GM21528 (cell line): ENCODE measurements around the gene KRT79.
"Not testable (repeated sequence)": the region's sequence is repeated elsewhere in the genome, so short reads cannot be mapped to it uniquely, and the experiment has no call there.

Experiments used
- ATAC-seq: cut with Tn5 transposase; IDR thresholded peaks from one replicate; pipeline ENCODE4 v1.9.1; 2021; ENCODE audit warnings: mild to moderate bottlenecking, moderate library complexity; ENCODE audit not compliant: unreplicated experiment, low FRiP score

KRT79 gene

DNA sequence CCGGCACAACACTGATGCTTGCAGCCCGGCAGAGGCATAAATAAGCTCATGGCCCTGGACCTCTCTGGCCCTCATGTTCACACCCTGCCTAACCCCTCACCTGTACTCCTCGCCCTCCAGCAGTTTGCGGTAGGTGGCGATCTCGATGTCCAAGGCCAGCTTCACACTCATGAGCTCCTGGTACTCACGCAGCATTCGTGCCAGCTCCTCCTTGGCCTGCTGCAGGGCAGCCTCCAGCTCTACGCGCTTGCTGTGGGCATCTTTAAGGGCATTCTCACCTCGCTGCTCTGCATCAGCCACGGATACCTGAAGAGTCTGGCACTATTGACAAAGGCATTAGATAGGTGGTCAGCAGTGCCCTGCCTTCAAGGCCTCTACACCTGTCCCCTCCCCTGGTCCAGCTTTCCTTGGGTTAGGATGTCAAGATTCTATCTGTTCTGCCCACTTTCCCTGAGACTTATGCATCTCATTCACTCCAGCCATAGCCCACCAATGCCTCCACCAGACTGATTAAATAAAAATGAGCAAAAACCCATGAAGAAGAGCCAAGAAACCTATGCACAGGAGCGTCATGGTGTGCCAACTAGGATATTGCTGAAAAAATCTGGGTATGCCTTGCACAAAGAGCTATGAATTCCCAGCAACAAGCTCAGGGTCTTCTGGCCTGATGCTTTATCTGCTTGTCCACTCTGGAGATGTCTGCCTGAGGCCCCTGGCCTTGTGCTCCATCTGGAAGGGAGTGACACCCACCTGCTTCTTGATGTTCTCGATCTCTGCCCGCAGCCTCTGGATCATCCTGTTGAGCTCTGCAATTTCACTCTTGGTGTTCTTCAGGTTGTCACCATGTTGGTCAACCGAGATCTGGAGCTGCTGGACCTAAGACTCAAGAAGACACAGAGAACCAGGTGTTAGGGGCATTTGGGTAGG is 26.3 kb downstream of the KRT79 start:
- no peak for ATAC-seq

DNA sequence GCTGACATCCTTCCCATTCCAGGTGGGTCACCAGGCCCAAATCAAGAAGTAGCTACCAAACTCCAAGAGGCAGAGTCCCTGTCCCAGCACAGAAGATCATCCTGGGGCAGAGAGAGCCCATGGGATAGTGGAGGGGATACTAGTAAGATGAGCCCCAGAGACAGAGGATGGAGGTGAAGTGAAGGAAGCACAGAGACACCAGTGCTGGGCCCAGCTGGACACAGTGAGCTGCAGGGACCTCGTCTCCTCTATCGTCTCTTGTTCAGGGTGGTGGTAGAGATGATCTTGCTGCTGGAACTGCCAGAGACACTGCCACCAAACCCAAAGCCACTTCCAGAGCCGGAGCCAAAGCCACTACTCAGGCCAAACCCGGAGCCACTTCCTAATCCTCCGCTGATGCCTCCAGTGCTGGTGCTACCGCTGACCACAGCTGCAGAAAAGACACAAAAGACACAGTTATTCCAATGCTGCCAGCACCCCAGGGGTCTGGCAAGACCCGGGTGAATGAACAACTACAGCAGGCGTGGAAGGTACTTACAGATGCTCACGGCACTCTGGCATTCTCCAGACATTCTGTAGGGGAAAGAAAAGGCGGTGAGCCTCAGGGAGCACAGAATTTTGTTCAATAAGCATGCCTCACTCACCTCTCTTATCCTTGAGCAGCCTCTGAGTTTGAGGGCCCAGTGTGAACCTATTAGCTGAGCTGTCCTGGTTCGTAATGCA is 27.1 kb downstream of the KRT79 start:
- no peak for ATAC-seq

DNA sequence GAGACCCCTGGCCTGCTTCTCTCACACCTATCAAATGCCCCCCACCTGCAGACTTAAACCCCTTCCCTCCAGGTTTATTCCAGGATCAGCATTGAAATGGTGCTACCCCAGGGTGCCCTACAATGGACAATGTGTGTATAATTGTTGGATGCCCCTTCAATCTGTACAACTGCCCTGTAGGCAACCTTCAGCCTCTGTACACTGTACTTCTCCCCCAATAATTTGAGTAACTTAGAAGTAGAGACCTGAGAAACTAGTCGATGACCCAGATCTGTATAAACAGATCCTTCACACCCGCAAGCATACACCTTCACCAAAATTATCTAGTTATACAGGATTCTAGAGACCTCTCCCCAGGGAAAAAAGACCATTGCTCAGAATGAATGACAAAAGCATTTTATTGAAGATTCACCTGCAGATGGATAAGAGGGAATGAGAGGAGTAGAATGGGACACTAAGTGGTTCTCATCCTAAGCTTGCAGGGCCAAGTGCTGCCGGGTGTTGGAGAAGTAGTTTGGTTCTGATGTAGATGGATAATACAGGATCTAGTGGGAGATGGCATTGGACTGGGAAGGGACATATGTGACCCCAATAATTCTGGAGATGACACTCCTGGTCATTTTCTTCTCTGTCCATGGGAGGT is 27.8 kb downstream of the KRT79 start:
- ATAC-seq, result no peak

DNA sequence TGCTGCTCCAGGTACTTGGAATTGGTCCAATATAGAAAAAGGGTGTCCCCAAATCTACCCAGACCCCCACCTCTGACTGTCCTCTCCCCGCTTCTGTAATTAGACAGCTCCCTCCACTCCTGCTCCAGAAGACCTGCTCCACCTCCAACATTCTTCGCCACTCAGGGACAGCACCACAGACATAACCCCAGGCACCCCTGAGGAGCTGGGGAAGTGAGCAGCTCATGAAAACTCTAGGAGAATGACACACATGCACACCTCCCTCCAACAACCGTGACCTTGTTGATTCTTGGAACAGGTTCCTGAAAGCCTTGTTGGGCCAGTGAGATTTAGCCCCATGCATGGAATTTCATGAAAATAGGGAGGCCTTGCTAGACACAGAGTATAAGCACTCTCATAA is 28.4 kb downstream of the KRT79 start:
- no peak for ATAC-seq

DNA sequence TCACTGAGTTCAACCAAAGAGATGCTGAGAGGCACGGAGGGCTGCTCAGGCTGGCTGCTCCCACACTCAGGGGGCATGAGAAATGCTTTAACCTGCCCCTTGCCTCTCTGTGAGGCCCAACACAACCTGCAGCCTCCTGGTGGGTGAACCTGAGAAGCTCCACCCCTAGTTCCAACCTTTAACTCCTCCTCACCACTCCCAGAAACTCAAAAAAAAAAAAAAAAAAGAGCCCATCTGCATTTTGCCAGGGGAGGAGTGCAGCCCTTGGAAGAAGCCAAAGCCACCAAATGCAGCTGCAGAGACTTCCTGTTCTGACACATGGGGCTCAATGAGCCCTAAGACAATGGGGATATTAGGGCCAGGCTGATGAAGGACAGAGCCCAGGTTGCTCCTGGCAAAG is 29.1 kb downstream of the KRT79 start:
- no peak for ATAC-seq

DNA sequence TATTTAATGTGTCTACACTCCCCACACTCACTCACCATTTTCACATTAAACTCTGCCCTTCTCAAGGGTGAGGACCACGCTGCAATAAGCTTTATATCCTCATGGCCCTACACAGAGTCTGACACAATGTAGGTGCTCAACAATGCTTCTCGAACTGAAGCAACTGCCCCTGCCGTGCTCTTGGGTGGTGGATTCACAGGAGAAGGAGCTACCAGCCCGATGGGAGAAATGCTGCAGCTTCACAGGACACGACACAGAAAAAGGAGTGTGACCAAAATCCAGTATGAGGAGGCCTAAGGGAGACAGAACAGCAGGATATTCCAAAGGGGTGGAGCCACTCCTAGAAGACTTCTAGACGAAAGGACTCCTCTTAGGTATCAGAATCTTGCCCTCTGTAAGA is 31.7 kb downstream of the KRT79 start:
- ATAC-seq, result no peak

DNA sequence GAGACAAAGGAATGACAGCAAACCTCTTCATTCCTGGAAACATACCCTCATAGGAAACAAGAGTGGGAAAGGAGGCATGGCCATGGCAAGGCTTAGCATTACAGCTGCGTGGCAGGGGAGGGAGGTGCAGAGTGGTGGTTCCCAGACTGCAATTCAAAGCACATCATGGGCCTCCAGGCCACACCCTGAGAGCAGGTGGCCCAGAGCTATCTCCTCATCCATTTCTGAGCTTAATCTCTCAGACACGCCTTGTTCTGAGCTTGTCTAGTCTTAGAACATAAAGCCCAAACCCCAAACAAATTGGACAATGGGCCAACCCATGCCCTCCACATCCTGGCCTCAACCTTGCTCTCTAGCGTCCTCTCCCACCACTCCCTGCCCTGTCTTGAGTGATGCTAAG is 32.3 kb downstream of the KRT79 start:
- ATAC-seq, result no peak

DNA sequence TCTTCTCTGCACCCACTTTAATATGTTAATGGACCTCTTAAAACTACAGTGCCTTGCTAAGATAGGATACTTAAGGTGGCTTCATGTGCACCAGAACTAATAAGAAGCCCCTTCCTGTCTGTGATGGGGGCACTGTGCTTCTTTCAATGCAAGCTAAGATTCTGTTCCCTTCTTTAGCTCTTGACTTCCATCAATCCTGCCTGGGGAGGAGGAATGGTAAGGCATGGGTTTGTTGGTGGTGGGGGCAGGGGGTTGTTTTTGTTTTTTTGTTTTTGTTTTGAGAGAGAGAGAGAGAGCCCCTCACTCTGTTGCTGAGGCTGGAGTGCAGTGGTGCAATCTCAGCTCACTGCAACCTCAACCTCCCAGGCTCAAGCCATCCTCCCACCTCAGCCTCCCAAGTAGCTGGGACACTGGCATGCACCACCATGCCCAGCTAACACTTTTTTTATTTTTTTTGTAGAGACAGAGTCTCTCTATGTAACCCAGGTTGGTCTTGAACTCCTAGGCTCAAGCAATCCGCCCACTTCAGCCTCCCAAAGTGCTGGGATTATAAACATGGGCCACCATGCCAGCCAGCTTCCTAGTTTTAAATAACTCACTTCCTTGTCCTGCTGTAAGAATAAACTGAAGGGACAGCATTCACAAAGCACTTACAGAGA is 33.7 kb downstream of the KRT79 start:
- ATAC-seq, result no peak

DNA sequence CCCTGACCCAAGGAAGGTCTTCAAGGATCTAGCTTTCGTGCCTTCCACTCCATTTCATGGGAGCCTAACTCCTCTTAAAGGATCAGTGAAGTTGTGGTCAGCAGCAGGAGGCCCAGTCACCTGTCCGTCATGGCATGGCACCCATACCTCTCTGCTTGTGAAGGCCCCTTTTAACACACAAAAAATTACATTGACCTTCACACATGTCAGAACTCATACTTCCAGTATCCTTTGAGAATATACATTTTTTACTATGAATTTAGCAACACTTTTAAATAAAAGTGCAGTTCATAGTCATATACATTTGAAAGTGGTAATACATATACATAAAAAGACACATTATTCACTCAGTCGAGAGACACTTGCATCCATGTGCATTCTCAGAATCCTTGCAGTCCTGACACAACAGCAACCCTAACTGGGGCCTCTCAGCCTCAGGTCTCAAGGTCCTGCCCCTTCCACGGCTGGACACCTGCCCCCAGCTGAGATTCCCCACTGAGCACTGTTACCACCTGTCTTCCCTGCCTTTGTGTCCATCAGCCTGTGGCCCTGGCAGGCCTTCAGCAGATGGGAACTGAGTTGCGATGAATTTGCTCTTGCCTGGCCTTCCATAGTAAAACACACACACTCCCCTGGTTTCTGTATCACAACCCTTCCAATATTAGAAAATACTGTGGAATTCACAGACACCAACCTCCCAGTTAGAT is 34.5 kb downstream of the KRT79 start:
- no peak for ATAC-seq

DNA sequence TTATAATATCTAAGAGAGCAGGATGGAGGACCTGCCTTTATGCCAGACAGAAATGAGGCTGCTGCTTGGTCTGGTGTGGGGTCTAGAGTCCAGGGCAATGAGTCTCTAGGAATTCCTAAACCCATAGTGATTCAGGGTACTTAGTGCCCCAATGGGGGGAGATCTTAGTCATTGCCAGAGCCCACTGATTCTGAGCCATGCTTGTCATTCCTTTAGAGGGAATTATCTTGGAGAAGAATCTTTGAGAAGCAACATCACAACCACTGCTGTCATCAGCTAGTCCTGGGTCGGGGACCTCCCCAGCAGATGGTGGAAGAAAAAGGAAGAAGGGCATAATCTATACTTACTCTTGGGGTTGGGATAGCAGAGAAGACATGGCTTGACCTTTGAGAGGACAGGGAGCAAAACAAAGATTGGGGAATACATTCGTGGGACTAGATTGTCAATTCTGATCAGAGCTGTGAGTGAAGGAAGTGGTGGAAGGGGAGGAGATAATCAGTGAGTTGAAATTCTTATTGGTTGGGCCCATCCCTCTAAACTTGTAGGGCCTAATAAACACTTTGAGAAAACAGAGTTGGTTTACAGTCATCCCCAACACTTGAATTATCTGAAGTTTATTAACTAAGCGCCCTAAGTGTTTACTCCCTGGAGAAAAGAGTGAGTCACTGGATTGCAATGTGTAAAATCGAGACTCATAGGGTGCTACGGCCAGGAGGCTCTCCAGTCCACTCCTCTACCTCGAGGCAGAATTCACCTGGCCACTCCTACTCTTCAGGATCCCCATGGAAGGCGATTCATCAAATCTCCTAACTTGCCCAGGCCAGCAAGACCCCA is 35.2 kb downstream of the KRT79 start:
- ATAC-seq, result no peak

DNA sequence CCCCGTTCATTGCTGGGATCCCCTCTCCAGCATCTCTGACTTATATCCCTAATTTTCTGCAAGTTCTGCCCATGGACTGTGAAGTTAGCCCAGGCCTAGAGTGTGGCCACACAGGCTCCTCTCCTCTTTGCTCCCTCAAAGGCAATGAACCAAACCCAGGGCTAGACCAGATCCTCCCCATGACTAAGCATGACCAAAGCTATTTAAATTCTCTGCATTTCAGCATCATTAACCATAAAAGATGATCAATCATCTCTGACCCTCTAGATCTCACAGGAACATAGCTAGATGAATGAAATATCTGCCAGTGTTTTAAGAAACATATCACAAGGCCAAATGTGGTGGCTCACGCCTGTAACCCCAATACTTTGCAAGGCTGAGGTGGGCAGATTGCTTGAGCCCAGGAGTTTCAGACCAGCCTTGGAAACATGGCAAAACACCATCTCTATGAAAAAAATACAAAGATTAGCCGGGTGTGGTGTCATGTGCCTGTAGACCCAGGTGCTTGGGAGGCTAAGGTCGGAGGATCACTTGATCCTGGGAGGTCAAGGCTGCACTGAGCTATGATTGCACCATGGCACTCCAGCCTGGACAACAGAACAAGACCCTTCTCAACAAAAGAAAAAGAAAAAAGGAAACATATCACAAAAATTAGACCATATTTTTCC is 36.0 kb downstream of the KRT79 start:
- no peak for ATAC-seq

DNA sequence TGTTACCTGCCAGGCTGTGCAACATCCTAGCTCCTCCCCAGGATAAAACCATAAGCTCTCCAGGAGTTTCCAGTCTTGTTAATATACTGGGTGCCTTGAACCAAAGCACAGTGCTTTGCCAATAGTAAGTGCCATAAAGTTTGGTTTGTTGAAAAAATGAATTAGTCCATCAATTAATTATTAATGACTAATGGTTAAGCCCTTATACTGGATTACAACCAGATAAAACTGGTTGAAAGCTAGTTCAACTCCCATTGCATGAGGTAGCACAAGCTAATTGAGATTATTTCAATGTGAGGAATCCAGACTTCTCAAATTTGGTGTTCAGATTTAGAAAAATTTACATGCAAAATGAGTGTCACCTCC is 36.6 kb downstream of the KRT79 start:
- ATAC-seq, result no peak

DNA sequence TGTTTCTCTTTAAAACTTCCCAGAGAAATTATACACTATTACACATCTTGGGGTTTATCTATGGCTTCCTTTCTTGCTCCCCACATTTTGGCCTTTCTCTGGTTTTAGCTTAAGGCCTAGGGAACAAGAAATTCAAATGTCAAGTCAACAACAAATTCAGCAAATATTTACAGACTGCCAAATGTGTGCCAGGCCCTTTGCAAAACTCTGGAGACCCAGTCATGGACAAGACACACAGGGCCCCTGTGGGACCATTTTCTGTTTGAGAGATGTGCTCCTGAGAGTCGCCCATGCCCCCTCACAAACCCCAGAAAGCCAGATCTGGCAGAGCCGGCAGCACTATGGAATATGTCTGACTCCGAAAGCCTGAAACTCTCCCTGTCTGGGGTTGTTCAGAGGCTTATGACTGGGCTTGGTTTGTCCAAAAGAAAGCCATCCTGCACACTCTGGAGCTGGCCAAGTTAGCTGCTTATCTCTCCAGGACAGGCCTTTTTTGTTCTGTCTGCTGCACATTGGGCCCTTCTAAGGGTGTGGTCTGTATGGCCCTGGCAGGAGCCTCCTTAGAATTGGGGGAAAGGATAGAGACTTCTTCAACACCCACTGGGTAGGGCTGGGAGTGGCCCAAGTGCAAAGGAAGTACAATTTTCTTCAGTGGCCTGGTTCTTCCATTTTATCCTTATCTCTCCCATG is 37.1 kb downstream of the KRT79 start:
- no peak for ATAC-seq

DNA sequence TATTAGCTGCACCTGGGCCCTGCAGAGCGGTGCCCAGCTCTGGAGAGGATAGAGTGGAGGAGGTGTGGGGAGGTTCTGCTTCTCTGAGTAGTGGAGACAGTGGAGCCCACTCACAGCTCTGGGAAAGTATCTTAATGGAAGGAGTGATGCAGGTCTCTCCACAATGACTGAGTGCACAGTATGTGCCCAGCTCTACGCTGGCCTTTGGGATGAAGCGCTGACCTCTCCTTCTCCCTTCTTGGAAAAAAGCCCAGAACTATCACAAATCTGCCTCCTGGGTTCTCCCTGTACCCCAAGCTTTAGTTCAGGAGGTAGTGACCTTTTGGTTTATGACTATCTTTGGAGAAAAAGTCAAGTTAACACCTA is 37.7 kb downstream of the KRT79 start:
- no peak for ATAC-seq

DNA sequence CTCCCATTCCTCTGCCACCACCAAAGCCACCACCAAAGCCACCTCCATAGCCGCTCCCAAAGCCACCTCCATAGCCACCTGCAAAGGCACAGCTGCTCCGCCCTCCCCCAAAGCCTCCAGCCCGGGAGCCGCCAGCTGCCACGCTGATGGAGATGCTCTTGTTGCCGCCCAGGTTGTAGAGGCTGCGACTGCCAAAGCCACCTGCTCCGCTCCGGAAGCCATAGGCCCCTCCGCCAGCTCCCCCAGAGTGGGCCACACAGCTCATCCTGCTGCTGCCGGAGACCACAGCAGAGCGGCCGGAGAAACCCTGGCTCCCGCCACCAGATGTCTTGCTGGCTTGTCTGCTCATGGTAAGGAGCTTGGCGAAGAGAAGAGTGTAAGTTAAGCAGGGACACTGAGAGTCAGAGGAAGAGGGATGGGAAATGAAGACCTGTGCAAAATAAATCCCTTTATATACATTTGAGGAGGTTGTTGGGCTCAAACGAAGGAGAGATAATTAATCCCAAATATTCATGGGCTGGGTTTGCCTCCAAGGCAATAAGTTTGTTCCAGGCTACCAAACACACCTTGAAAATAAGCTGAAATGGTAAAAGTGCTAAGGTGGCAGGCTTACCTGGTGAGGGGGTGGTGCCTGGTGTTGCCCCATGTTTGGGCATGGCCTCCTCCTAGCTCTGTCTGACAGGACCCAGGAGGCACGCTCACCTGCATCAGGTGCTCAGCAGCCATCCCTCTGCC is 38.2 kb downstream of the KRT79 start, which contains the start of gene KRT3:
KRT3 (minus strand) TSS at position 424 of the 735 bp plus-strand sequence; CDS start at position 349, 75 bp downstream.
- no peak for ATAC-seq

DNA sequence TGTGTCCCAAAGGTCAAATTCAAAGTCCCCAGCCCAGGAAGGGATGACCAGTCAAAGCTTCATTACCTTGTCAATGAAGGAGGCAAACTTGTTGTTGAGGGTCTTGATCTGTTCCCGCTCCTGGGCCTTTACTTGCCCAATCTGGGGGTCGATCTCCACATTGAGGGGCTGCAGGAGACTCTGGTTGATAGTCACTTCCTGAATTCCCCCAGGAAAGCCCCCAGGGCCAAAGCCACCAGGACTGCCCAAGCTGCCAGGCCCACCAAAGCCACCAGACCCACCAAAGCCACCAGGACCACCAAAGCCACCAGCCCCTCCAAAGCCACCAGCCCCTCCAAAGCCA is 38.8 kb downstream of the KRT79 start:
- not testable (repeated sequence) for ATAC-seq

DNA sequence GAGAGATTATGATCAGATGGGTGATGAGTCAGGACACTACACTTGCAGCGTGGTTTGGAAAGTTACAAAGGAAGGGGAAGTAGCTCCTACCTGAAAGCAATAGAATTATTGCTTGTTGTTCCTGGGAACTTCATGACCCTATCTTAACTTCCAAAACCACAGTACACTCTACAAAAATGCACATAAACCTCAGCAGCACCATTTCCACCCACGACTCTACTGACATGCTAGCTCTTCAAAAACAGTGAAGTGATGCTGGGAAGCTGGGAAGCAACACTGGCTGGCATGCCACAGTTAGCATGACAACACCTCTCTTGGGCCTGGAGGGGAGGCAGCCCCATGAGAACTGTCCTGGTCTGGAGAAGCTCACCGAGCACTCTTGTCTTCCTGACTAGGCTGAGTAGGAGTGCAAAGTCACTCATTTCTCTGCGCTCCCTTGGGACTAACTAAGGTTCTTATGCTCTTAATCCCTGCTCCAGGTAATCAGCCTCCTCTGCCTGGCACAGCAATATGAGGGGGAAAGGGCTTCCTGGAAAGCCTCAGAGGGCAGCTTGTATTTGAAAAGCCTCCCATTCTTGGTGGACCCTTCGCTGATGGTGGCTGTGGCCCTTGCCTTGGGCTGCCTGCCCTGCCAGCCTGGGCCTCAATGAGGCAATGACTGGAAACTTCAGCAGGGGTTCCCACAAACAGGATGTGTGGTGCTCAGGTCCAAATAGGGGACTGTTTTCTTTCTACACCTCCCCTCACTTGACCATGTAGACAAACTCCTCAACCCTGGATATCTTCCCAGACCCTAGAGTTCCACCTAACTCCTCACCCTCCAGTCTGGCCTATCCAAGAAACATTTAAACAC is 39.4 kb downstream of the KRT79 start:
- no peak for ATAC-seq
